ENCODE results near the gene TMEM240. TPM values are rescaled to one million over a fixed set of nuclear protein-coding genes. Genes with fewer than 3 reads are reported as not detected.

Gene TMEM240
- total and polyA plus RNA-seq, 4 donors: 1.1 to 15.1 (median 7.0) TPM

DNA sequence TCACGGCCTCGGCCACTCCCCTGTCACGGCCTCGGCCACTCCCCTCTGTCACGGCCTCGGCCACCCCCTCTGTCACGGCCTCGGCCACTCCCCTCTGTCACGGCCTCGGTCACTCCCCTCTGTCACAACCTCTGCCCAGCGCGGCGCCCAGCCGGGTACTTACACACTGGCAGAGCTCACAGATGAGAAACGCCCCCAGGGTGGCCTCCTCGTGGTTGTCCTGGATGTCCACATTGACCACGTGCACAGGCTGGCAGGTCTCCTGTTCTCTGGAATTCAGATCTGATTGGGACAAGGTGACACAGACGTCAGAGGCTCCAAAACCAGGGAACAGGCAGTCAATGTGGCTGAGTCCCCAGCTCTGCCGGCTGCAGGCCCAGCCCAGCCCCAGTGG lies 3.3 kb upstream of the TMEM240 start:
- H3K27ac ChIP-seq (ENCODE audit: low read depth in 1 of 2, low read length in 2 of 2): no peak overlapping the region
- ATAC-seq (ENCODE audit: low FRiP score): no peak
- DNase-seq: no peak
- intact Hi-C loops (cut with DNase I): no loop called here
- H3K4me1 ChIP-seq (ENCODE audit: control insufficient read depth in 1 of 2, insufficient read depth in 2 of 2, low read length in 2 of 2): no peaks in the 10 kb centered on the region
- WGBS, 2 donors: 65 to 75% methylated on average over 19 of the region's 19 CpGs
- no peak overlapping the region for H3K4me3 ChIP-seq (ENCODE audit: low read length in 2 of 2)
- H3K27me3 ChIP-seq (ENCODE audit: control insufficient read depth in 1 of 2, insufficient read depth in 2 of 2, low read length in 1 of 2): no peaks in the 10 kb centered on the region
- H3K9me3 ChIP-seq (ENCODE audit: control insufficient read depth, low read length): no peaks in the 10 kb centered on the region
- H3K36me3 ChIP-seq (ENCODE audit: control insufficient read depth in 1 of 2, insufficient read depth in 2 of 2, low read length in 1 of 2): no peaks in the 10 kb centered on the region

- H3K27ac ChIP-seq (ENCODE audit: low read depth in 1 of 2, low read length in 2 of 2): no peak overlapping the region
- WGBS, 2 donors: 86 to 87% methylated on average over 45 of the region's 45 CpGs
- no peak for ATAC-seq (ENCODE audit: low FRiP score)
- H3K27me3 ChIP-seq (ENCODE audit: control insufficient read depth in 1 of 2, insufficient read depth in 2 of 2, low read length in 1 of 2): no peaks in the 10 kb centered on the region
- no peaks in the 10 kb centered on the region for H3K4me1 ChIP-seq (ENCODE audit: control insufficient read depth in 1 of 2, insufficient read depth in 2 of 2, low read length in 2 of 2)
- H3K36me3 ChIP-seq (ENCODE audit: control insufficient read depth in 1 of 2, insufficient read depth in 2 of 2, low read length in 1 of 2): no peaks in the 10 kb centered on the region
- intact Hi-C loops (cut with DNase I): no loop called here
- no peak for DNase-seq
- H3K4me3 ChIP-seq (ENCODE audit: low read length in 2 of 2): no peak overlapping the region
- H3K9me3 ChIP-seq (ENCODE audit: control insufficient read depth, low read length): no peaks in the 10 kb centered on the region
Measured at GRCh38 chr1:1542766-1543705, 2.6 kb upstream of the TMEM240 start.

GRCh38 chr1:1541956-1542765 lies 1.7 kb upstream of the TMEM240 start:
- Histone ChIP-seq H3K9me3 (ENCODE audit: control insufficient read depth, low read length) (no peaks in the 10 kb centered on the region), H3K36me3 (ENCODE audit: control insufficient read depth in 1 of 2, insufficient read depth in 2 of 2, low read length in 1 of 2) (no peaks in the 10 kb centered on the region), H3K4me1 (ENCODE audit: control insufficient read depth in 1 of 2, insufficient read depth in 2 of 2, low read length in 2 of 2) (no peaks in the 10 kb centered on the region), H3K27ac (ENCODE audit: low read depth in 1 of 2, low read length in 2 of 2) (no peak overlapping the region), H3K4me3 (ENCODE audit: low read length in 2 of 2) (no peak overlapping the region), H3K27me3 (ENCODE audit: control insufficient read depth in 1 of 2, insufficient read depth in 2 of 2, low read length in 1 of 2) (no peaks in the 10 kb centered on the region)
- intact Hi-C loops (cut with DNase I): no loop called here
- ATAC-seq (ENCODE audit: low FRiP score): no peak
- WGBS, 2 donors: 90 to 92% methylated on average over 36 to 37 of the region's 37 CpGs
- DNase-seq: no peak

DNA sequence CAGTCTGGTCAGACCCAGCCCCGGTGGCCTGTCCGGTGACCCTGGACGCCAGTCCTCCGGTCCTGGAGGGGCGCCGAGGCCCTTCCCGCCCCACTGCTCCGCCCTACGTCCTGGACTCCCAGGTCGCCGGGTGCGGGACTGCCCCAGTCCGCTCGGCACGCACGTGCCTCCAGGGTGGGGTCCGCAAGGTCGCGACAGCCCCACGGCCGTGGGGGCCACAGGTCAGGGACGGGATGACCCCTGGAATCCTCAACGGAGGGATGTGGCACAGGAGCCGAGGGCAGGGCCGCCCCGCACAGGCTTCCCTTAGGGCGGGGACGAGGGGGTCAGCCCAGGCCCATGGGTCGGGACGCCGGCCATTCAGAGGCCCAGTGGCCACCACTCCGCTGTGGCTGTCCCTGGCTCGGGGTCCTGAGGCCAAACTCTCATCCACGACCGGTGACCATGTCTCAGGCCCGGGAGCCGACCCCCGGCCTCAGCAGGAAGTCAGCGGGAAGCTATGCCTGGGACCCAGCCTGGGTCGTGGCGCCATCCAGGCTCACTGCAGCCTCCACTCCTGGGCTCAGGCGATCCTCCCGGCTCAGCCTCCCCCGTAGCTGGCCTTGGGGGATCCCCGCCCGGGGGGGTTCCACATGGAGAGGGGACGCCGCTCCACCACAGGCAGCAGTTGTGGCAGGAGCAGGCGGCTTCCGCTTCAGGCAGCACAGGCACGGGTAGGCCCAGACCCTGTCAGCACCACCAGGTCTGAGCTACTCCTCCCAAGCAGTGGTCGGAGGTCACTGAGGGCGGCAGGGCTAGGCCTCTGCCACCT lies 599 bp upstream of the TMEM240 start:
- no peaks in the 10 kb centered on the region for H3K9me3 ChIP-seq (ENCODE audit: control insufficient read depth, low read length)
- no peaks in the 10 kb centered on the region for H3K36me3 ChIP-seq (ENCODE audit: control insufficient read depth in 1 of 2, insufficient read depth in 2 of 2, low read length in 1 of 2)
- H3K4me1 ChIP-seq (ENCODE audit: control insufficient read depth in 1 of 2, insufficient read depth in 2 of 2, low read length in 2 of 2): no peaks in the 10 kb centered on the region
- WGBS, 2 donors: 51 to 56% methylated on average over 47 to 53 of the region's 53 CpGs
- no peaks in the 10 kb centered on the region for H3K27me3 ChIP-seq (ENCODE audit: control insufficient read depth in 1 of 2, insufficient read depth in 2 of 2, low read length in 1 of 2)
- no peak overlapping the region for H3K27ac ChIP-seq (ENCODE audit: low read depth in 1 of 2, low read length in 2 of 2)
- peak in 1 of 2 donors; percentile 82 for DNase-seq
- intact Hi-C loops (cut with DNase I): no loop called here
- H3K4me3 ChIP-seq (ENCODE audit: low read length in 2 of 2): peak overlapping the region in 1 of 2 donors; percentile 46
- peak; percentile 9 for ATAC-seq (ENCODE audit: low FRiP score)

DNA sequence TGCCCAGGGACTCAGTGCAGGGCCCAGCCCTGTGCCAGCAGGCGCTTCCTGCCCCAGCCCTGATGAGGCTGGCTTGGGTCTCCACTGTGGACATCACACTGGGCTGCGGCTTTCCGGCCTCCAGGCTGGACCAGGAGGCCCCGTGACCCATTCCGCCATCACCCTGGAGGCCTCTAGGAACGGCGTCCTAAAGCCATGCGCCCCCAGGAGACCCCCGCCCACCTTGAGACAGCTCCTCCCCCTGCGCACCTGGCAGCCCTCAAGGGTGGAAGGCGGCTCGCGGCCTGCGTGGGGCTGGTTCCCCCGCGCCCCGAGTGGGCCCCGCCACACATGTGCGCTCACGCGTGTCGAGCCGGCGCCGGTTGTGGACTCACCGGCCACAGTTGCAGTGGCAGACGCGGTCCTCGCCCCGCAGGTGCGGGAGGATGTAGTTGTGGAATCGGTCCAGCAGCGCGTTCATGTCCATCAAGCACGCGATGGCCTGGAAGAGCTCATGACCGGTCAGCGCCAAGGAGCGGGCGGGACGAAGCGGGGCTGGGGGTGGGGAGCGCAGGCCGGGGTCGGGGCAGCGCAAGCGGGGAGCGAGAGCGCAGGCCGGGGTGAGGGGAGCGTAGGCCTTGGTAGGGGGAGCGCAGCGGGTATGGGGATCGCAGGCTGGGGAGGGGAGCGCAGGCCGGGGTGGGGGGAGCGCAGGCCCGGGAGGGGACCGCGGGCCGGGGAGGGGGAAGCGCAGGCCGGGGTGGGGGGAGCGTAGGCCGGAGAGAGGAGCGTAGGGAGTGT lies 924 bp downstream of the TMEM240 start:
- DNase-seq (peak in 1 of 2 donors; percentile 81), ATAC-seq (ENCODE audit: low FRiP score) (no peak)
- WGBS, 2 donors: 11 to 17% methylated on average over 46 to 66 of the region's 66 CpGs
- no peak overlapping the region for H3K27ac ChIP-seq (ENCODE audit: low read depth in 1 of 2, low read length in 2 of 2)
- no peaks in the 10 kb centered on the region for H3K4me1 ChIP-seq (ENCODE audit: control insufficient read depth in 1 of 2, insufficient read depth in 2 of 2, low read length in 2 of 2)
- H3K4me3 ChIP-seq (ENCODE audit: low read length in 2 of 2): peak overlapping the region; percentile 46 to 64
- H3K9me3 ChIP-seq (ENCODE audit: control insufficient read depth, low read length): no peaks in the 10 kb centered on the region
- no peaks in the 10 kb centered on the region for H3K27me3 ChIP-seq (ENCODE audit: control insufficient read depth in 1 of 2, insufficient read depth in 2 of 2, low read length in 1 of 2)
- intact Hi-C loops (cut with DNase I): no loop called here
- no peaks in the 10 kb centered on the region for H3K36me3 ChIP-seq (ENCODE audit: control insufficient read depth in 1 of 2, insufficient read depth in 2 of 2, low read length in 1 of 2)

DNA sequence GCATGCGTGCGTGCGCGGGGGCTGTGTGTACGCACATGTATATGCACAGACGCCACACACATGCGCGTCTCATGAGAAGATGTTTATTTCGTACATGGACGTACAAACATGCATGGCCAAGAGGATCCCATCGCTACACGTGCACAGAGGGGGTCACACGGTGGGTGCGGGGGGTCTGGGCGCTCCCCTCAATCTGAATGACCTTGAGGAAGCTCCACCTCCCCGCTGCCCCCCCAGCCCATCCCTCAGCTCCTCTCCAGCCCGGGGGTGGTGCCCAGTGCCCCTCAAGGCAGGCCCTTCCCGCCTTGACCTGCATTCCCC lies 1.5 kb downstream of the TMEM240 start:
- Histone ChIP-seq H3K4me3 (ENCODE audit: low read length in 2 of 2) (no peak overlapping the region), H3K4me1 (ENCODE audit: control insufficient read depth in 1 of 2, insufficient read depth in 2 of 2, low read length in 2 of 2) (no peaks in the 10 kb centered on the region), H3K9me3 (ENCODE audit: control insufficient read depth, low read length) (no peaks in the 10 kb centered on the region), H3K27ac (ENCODE audit: low read depth in 1 of 2, low read length in 2 of 2) (no peak overlapping the region), H3K27me3 (ENCODE audit: control insufficient read depth in 1 of 2, insufficient read depth in 2 of 2, low read length in 1 of 2) (no peaks in the 10 kb centered on the region), H3K36me3 (ENCODE audit: control insufficient read depth in 1 of 2, insufficient read depth in 2 of 2, low read length in 1 of 2) (no peaks in the 10 kb centered on the region)
- intact Hi-C loops (cut with DNase I): no loop called here
- WGBS, 2 donors: 85% methylated on average over 16 to 18 of the region's 18 CpGs
- ATAC-seq (ENCODE audit: low FRiP score): no peak
- no peak for DNase-seq

DNA sequence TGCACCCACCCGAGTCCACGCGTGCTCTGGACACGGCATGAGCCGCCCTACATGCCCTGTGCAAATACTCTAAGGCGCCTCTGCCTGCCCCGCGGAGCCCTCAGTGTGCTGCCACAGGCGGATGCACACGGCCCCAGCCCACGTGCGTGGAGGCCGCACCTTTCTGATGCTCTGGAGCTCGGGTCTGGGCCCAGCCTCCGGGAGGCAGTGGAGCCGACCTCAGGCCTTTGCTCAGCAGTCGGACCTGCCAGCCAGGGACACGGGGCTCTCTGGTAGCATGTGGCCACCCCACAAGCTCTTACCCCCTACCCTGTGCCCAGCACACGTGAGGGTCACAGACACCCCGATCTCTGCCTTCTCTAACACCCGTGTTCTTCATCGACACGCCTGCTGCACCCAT lies 2.1 kb downstream of the TMEM240 start:
- H3K27ac ChIP-seq (ENCODE audit: low read depth in 1 of 2, low read length in 2 of 2): no peak overlapping the region
- intact Hi-C loops (cut with DNase I): no loop called here
- no peaks in the 10 kb centered on the region for H3K36me3 ChIP-seq (ENCODE audit: control insufficient read depth in 1 of 2, insufficient read depth in 2 of 2, low read length in 1 of 2)
- WGBS, 2 donors: 93% methylated on average over 23 of the region's 23 CpGs
- no peaks in the 10 kb centered on the region for H3K9me3 ChIP-seq (ENCODE audit: control insufficient read depth, low read length)
- ATAC-seq (ENCODE audit: low FRiP score) (no peak), DNase-seq (no peak)
- H3K4me1 ChIP-seq (ENCODE audit: control insufficient read depth in 1 of 2, insufficient read depth in 2 of 2, low read length in 2 of 2): no peaks in the 10 kb centered on the region
- no peaks in the 10 kb centered on the region for H3K27me3 ChIP-seq (ENCODE audit: control insufficient read depth in 1 of 2, insufficient read depth in 2 of 2, low read length in 1 of 2)
- H3K4me3 ChIP-seq (ENCODE audit: low read length in 2 of 2): no peak overlapping the region
